Mesothelial cell of epicardium (in vitro differentiated cells): ENCODE data around the gene IL13RA1. TPM values are rescaled to one million over a fixed set of nuclear protein-coding genes. Genes with fewer than 3 reads are reported as not detected.

Source experiments
- DNase-seq, 2 experiments: peaks; one replicate each; pipeline ENCODE4 v3.0.0; 2021; ENCODE audit warnings: low spot score in 2 of 2; ENCODE audit not compliant: unreplicated experiment in 2 of 2
- H3K27ac Mint-ChIP-seq: 2 replicates; pipeline ENCODE4 v1.8.0; 2021; ENCODE audit warnings: mixed read lengths
- H3K27me3 Mint-ChIP-seq: 2 replicates; pipeline ENCODE4 v1.8.0; 2021; ENCODE audit warnings: low read depth, mixed read lengths
- H3K36me3 Mint-ChIP-seq: 2 replicates; pipeline ENCODE4 v1.8.0; 2021; ENCODE audit warnings: mixed read lengths
- H3K4me1 Mint-ChIP-seq: 2 replicates; pipeline ENCODE4 v1.8.0; 2021; ENCODE audit warnings: mixed read lengths
- H3K4me3 Mint-ChIP-seq: 2 replicates; pipeline ENCODE4 v1.8.0; 2021; ENCODE audit warnings: mild to moderate bottlenecking, moderate library complexity, mixed read lengths
- H3K9me3 Mint-ChIP-seq: 2 replicates; pipeline ENCODE4 v1.8.0; 2021; ENCODE audit warnings: mixed read lengths
- CTCF ChIP-seq: fragments of 200-600 bp; sonication (generic); IDR thresholded peaks from one replicate; pipeline ENCODE4 v1.5.0; 2021; ENCODE audit warnings: antibody characterized with exemption; ENCODE audit not compliant: unreplicated experiment
- total RNA-seq: library from RNA; stranded (reverse); gene quantifications from 3 replicates; pipeline ENCODE4 v1.2.1, GENCODE V29; 2021

The IL13RA1 gene
- total RNA-seq, 1 donor from 2014 or later, result 24.5 TPM

- H3K4me1 Mint-ChIP-seq, result peaks cover under 1% of the 10 kb centered on the region
- H3K36me3 Mint-ChIP-seq, result peaks cover 12% of the 10 kb centered on the region
- H3K27me3 Mint-ChIP-seq, result no peaks in the 10 kb centered on the region
- TF ChIP-seq CTCF, result no peak
- peaks cover 23% of the 10 kb centered on the region for H3K9me3 Mint-ChIP-seq
- no peak for DNase-seq
- no peak overlapping the region for H3K27ac Mint-ChIP-seq
- H3K4me3 Mint-ChIP-seq, result no peak overlapping the region
Measured at GRCh38 chrX:118740276-118740889, 13.0 kb downstream of the IL13RA1 start.

GRCh38 chrX:118742176-118742575 is 14.8 kb downstream of the IL13RA1 start:
- Mint-ChIP-seq H3K4me1 (peaks cover 1% of the 10 kb centered on the region), H3K4me3 (no peak overlapping the region), H3K27me3 (no peaks in the 10 kb centered on the region), H3K9me3 (peaks cover 8% of the 10 kb centered on the region), H3K36me3 (peaks cover 6% of the 10 kb centered on the region), H3K27ac (no peak overlapping the region)
- DNase-seq, result no peak
- no peak for TF ChIP-seq CTCF

- Mint-ChIP-seq H3K4me3 (no peak overlapping the region), H3K9me3 (peaks cover 12% of the 10 kb centered on the region), H3K36me3 (peaks cover 11% of the 10 kb centered on the region), H3K27ac (no peak overlapping the region), H3K27me3 (no peaks in the 10 kb centered on the region), H3K4me1 (peaks cover 1% of the 10 kb centered on the region)
- TF ChIP-seq CTCF, result no peak
- DNase-seq, result no peak
Measured at GRCh38 chrX:118745570-118745969, 18.2 kb downstream of the IL13RA1 start.

GRCh38 chrX:118751950-118752783 is 24.8 kb downstream of the IL13RA1 start:
- DNase-seq, result no peak
- Mint-ChIP-seq H3K4me1 (peaks cover 8% of the 10 kb centered on the region), H3K27me3 (no peaks in the 10 kb centered on the region), H3K9me3 (peaks cover 37% of the 10 kb centered on the region), H3K27ac (no peak overlapping the region), H3K4me3 (no peak overlapping the region), H3K36me3 (peaks cover 32% of the 10 kb centered on the region)
- TF ChIP-seq CTCF, result no peak

GRCh38 chrX:118755633-118756032 is 28.2 kb downstream of the IL13RA1 start:
- peaks cover 8% of the 10 kb centered on the region for H3K4me1 Mint-ChIP-seq
- no peak overlapping the region for H3K27ac Mint-ChIP-seq
- H3K9me3 Mint-ChIP-seq, result peaks cover 33% of the 10 kb centered on the region
- no peak for DNase-seq
- H3K36me3 Mint-ChIP-seq, result peaks cover 26% of the 10 kb centered on the region
- no peak for TF ChIP-seq CTCF
- no peak overlapping the region for H3K4me3 Mint-ChIP-seq
- H3K27me3 Mint-ChIP-seq, result no peaks in the 10 kb centered on the region
